Measurements from ENCODE around the gene FURIN.
"Not testable (repeated sequence)": the region's sequence is repeated elsewhere in the genome, so short reads cannot be mapped to it uniquely, and the experiment has no call there.

Gene FURIN

DNA sequence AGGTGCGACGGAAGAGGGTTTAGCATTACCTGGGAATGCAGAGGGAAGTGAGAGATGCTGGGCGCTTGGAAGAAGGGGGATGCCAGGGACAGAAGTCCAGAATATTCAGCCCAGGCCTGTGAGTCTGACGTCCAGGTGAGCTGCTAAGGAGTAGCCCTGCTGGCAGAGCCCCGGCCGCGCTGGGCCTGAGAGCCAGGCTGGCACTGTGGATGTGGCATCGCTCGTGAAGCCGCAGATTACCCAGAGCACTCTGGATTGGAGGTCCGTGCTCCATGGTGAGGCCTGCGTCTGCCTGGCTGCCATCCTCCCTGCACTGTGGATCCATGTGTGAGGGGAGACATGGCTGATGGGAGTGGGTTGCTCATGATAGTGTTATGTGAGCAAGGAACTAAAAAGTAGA, 49.2 kb downstream of the FURIN start:
- H3K36me3 ChIP-seq (ENCODE audit: insufficient read depth, low read length) = peaks cover 65% of the 10 kb centered on the region
- H3K4me3 ChIP-seq (ENCODE audit: low read length) = no peak overlapping the region
- H3K9me3 ChIP-seq (ENCODE audit: low read length) = no peaks in the 10 kb centered on the region
- H3K4me1 ChIP-seq (ENCODE audit: insufficient read depth, low read length) = no peaks in the 10 kb centered on the region
- H2AFZ ChIP-seq (ENCODE audit: low read depth, low read length) = no peak overlapping the region
- no peaks in the 10 kb centered on the region for H3K27me3 ChIP-seq (ENCODE audit: insufficient read depth, low read length)

GRCh38 chr15:90918034-90918788, 49.8 kb downstream of the FURIN start:
- no peak overlapping the region for H3K4me3 ChIP-seq (ENCODE audit: low read length)
- no peaks in the 10 kb centered on the region for H3K9me3 ChIP-seq (ENCODE audit: low read length)
- no peaks in the 10 kb centered on the region for H3K4me1 ChIP-seq (ENCODE audit: insufficient read depth, low read length)
- H3K36me3 ChIP-seq (ENCODE audit: insufficient read depth, low read length) = peaks cover 59% of the 10 kb centered on the region
- no peak overlapping the region for H2AFZ ChIP-seq (ENCODE audit: low read depth, low read length)
- no peaks in the 10 kb centered on the region for H3K27me3 ChIP-seq (ENCODE audit: insufficient read depth, low read length)

GRCh38 chr15:90918835-90919234, 50.4 kb downstream of the FURIN start:
- Histone ChIP-seq H3K9me3 (ENCODE audit: low read length) (no peaks in the 10 kb centered on the region), H2AFZ (ENCODE audit: low read depth, low read length) (no peak overlapping the region), H3K27me3 (ENCODE audit: insufficient read depth, low read length) (no peaks in the 10 kb centered on the region), H3K4me3 (ENCODE audit: low read length) (no peak overlapping the region), H3K36me3 (ENCODE audit: insufficient read depth, low read length) (peaks cover 53% of the 10 kb centered on the region), H3K4me1 (ENCODE audit: insufficient read depth, low read length) (no peaks in the 10 kb centered on the region)

- Histone ChIP-seq H3K36me3 (ENCODE audit: insufficient read depth, low read length) (peaks cover 37% of the 10 kb centered on the region), H3K9me3 (ENCODE audit: low read length) (no peaks in the 10 kb centered on the region)
Measured at GRCh38 chr15:90921887-90922286, 53.5 kb downstream of the FURIN start.

GRCh38 chr15:90922712-90923322, 54.4 kb downstream of the FURIN start:
- peaks cover 28% of the 10 kb centered on the region for H3K36me3 ChIP-seq (ENCODE audit: insufficient read depth, low read length)
- not testable (repeated sequence) for H3K4me1 ChIP-seq (ENCODE audit: insufficient read depth, low read length); H3K4me3 ChIP-seq (ENCODE audit: low read length); H3K27me3 ChIP-seq (ENCODE audit: insufficient read depth, low read length); H3K9me3 ChIP-seq (ENCODE audit: low read length); H2AFZ ChIP-seq (ENCODE audit: low read depth, low read length)

More at GRCh38 chr15:90921887-90922286, 53.5 kb downstream of the FURIN start:
- Histone ChIP-seq H2AFZ (ENCODE audit: low read depth, low read length) (no peak overlapping the region), H3K4me3 (ENCODE audit: low read length) (no peak overlapping the region), H3K4me1 (ENCODE audit: insufficient read depth, low read length) (no peaks in the 10 kb centered on the region), H3K27me3 (ENCODE audit: insufficient read depth, low read length) (no peaks in the 10 kb centered on the region)

- Histone ChIP-seq H3K4me3 (ENCODE audit: low read length) (no peak overlapping the region), H3K4me1 (ENCODE audit: insufficient read depth, low read length) (no peaks in the 10 kb centered on the region), H2AFZ (ENCODE audit: low read depth, low read length) (no peak overlapping the region), H3K27me3 (ENCODE audit: insufficient read depth, low read length) (no peaks in the 10 kb centered on the region), H3K36me3 (ENCODE audit: insufficient read depth, low read length) (peaks cover 18% of the 10 kb centered on the region), H3K9me3 (ENCODE audit: low read length) (no peaks in the 10 kb centered on the region)
Measured at GRCh38 chr15:90924375-90924774, 56.0 kb downstream of the FURIN start.

DNA sequence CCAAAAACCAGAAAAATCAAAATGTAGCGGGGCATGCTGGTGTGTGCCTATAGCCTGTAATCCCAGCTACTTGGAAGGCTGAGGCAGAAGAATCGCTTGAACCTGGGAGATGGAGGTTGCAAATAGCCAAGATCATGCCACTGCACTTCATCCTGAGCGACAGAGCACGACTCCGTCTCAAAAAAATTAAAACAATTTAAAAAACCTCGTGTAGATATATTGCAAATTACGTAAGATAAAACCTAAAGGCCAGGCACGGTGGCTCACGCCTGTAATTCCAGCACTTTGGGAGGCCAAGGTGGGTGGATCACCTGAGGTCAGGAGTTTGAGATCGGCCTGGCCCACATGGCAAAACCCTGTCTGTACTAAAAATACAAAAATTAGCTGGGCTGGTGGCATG, 58.4 kb downstream of the FURIN start:
- H3K4me1 ChIP-seq (ENCODE audit: insufficient read depth, low read length); H2AFZ ChIP-seq (ENCODE audit: low read depth, low read length); H3K36me3 ChIP-seq (ENCODE audit: insufficient read depth, low read length); H3K4me3 ChIP-seq (ENCODE audit: low read length); H3K27me3 ChIP-seq (ENCODE audit: insufficient read depth, low read length); H3K9me3 ChIP-seq (ENCODE audit: low read length): not testable (repeated sequence)

DNA sequence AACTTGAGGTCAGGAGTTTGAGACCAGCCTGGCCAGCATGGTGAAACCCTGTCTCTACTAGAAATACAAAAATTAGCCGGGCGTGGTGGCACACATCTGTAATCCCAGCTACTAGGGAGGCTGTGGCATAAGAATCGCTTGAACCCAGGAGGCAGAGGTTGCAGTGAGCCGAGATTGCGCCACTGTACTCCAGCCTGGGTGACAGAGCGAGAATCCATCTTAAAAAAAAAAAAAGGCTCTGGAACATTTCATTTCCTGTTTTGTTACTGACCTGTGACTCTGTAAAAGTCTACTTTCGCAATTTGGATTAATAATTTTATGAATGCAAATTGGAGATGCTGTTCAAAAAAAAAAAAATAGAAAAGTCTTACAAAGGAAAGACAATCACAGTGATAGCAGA, 59.7 kb downstream of the FURIN start:
- H3K36me3 ChIP-seq (ENCODE audit: insufficient read depth, low read length); H2AFZ ChIP-seq (ENCODE audit: low read depth, low read length); H3K4me3 ChIP-seq (ENCODE audit: low read length); H3K27me3 ChIP-seq (ENCODE audit: insufficient read depth, low read length); H3K9me3 ChIP-seq (ENCODE audit: low read length): not testable (repeated sequence)
- peaks cover 12% of the 10 kb centered on the region for H3K4me1 ChIP-seq (ENCODE audit: insufficient read depth, low read length)

- Histone ChIP-seq H2AFZ (ENCODE audit: low read depth, low read length) (no peak overlapping the region), H3K4me3 (ENCODE audit: low read length) (no peak overlapping the region), H3K4me1 (ENCODE audit: insufficient read depth, low read length) (peaks cover 17% of the 10 kb centered on the region), H3K36me3 (ENCODE audit: insufficient read depth, low read length) (no peaks in the 10 kb centered on the region), H3K27me3 (ENCODE audit: insufficient read depth, low read length) (no peaks in the 10 kb centered on the region), H3K9me3 (ENCODE audit: low read length) (no peaks in the 10 kb centered on the region)
Measured at GRCh38 chr15:90929246-90930019, 61.0 kb downstream of the FURIN start.

- Histone ChIP-seq H3K4me3 (ENCODE audit: low read length) (peak overlapping the region; percentile 62), H2AFZ (ENCODE audit: low read depth, low read length) (no peak overlapping the region), H3K9me3 (ENCODE audit: low read length) (no peaks in the 10 kb centered on the region), H3K36me3 (ENCODE audit: insufficient read depth, low read length) (no peaks in the 10 kb centered on the region), H3K4me1 (ENCODE audit: insufficient read depth, low read length) (peaks cover 28% of the 10 kb centered on the region), H3K27me3 (ENCODE audit: insufficient read depth, low read length) (no peaks in the 10 kb centered on the region)
Measured at GRCh38 chr15:90930861-90931574, 62.6 kb downstream of the FURIN start.

DNA sequence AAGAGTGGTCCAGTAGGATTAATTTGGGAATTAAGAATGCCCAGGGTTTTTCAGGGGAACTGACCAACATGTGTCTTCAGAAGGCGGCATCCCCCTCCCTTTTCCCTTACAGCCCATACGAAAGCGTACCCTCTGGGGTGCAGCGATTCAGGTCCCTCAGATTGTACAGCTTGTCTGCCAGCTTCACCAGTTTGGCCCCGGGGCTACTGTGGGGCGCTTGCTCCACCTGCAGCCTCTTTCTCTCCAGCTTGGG, 63.1 kb downstream of the FURIN start:
- no peak overlapping the region for H2AFZ ChIP-seq (ENCODE audit: low read depth, low read length)
- no peaks in the 10 kb centered on the region for H3K27me3 ChIP-seq (ENCODE audit: insufficient read depth, low read length)
- H3K4me3 ChIP-seq (ENCODE audit: low read length) = peak overlapping the region; percentile 62
- H3K9me3 ChIP-seq (ENCODE audit: low read length) = no peaks in the 10 kb centered on the region
- peaks cover 32% of the 10 kb centered on the region for H3K4me1 ChIP-seq (ENCODE audit: insufficient read depth, low read length)
- H3K36me3 ChIP-seq (ENCODE audit: insufficient read depth, low read length) = no peaks in the 10 kb centered on the region

- Histone ChIP-seq H3K27me3 (ENCODE audit: insufficient read depth, low read length) (no peaks in the 10 kb centered on the region), H3K9me3 (ENCODE audit: low read length) (no peaks in the 10 kb centered on the region), H2AFZ (ENCODE audit: low read depth, low read length) (peak within 1 kb of the TSS; percentile 83), H3K4me1 (ENCODE audit: insufficient read depth, low read length) (peaks cover 32% of the 10 kb centered on the region), H3K4me3 (ENCODE audit: low read length) (peak within 1 kb of the TSS; percentile 62), H3K36me3 (ENCODE audit: insufficient read depth, low read length) (no peaks in the 10 kb centered on the region)
Measured at GRCh38 chr15:90931828-90932659, 63.7 kb downstream of the FURIN start, which contains the start of gene HDDC3. HDDC3 (minus strand) TSS chr15:90932549; CDS start chr15:90932540, 9 bp downstream.
